SK-N-SH treated with all-trans-retinoic acid at 6 μM for 48 hours (cell line): ENCODE results near the gene TROAP.
"Not testable (repeated sequence)": the region's sequence is repeated elsewhere in the genome, so short reads cannot be mapped to it uniquely, and the experiment has no call there.

ENCODE experiments used
- ARNTL ChIP-seq: fragments of 450-650 bp; formaldehyde crosslinking; IDR thresholded peaks from 2 replicates; pipeline ENCODE4 v1.5.0; 2020; ENCODE audit warnings: low read depth, mild to moderate bottlenecking, moderate library complexity, borderline replicate concordance
- BACH2 ChIP-seq: fragments of 250-450 bp; sonication (Bioruptor Pico); IDR thresholded peaks from 2 replicates; pipeline ENCODE4 v1.9.0; 2021; ENCODE audit warnings: mild to moderate bottlenecking, borderline replicate concordance
- CREB5 ChIP-seq: fragments of 250-450 bp; sonication (Bioruptor Pico); IDR thresholded peaks from 2 replicates; pipeline ENCODE4 v1.5.1; 2020; ENCODE audit warnings: low read depth, mild to moderate bottlenecking, moderate library complexity
- ESRRG ChIP-seq: fragments of 250-450 bp; sonication (Bioruptor Pico); IDR thresholded peaks from 2 replicates; pipeline ENCODE4 v1.6.1; 2021; ENCODE audit warnings: mild to moderate bottlenecking
- OSR1 ChIP-seq: fragments of 250-450 bp; sonication (Bioruptor Pico); IDR thresholded peaks from 2 replicates; pipeline ENCODE4 v1.8.0; 2022; ENCODE audit warnings: moderate library complexity, mild to moderate bottlenecking, inconsistent platforms
- PATZ1 ChIP-seq: fragments of 250-450 bp; sonication (Bioruptor Pico); IDR thresholded peaks from 2 replicates; pipeline ENCODE4 v1.8.0; 2020; ENCODE audit warnings: mild to moderate bottlenecking, moderate library complexity, borderline replicate concordance
- PPARA ChIP-seq: fragments of 250-450 bp; sonication (Bioruptor Pico); IDR thresholded peaks from 2 replicates; pipeline ENCODE4 v1.5.0; 2020; ENCODE audit warnings: mild to moderate bottlenecking, borderline replicate concordance
- TOX ChIP-seq: fragments of 250-450 bp; sonication (Bioruptor Pico); IDR thresholded peaks from 2 replicates; pipeline ENCODE4 v1.8.0; 2021; ENCODE audit warnings: mild to moderate bottlenecking, moderate library complexity, borderline replicate concordance
- TSHZ2 ChIP-seq: fragments of 250-450 bp; sonication (Bioruptor Pico); IDR thresholded peaks from 2 replicates; pipeline ENCODE4 v1.5.0; 2020; ENCODE audit warnings: mild to moderate bottlenecking, moderate library complexity
- ZC3H10 ChIP-seq: fragments of 250-450 bp; sonication (Bioruptor Pico); IDR thresholded peaks from 2 replicates; pipeline ENCODE4 v1.5.1; 2021; ENCODE audit warnings: mild to moderate bottlenecking, moderate library complexity
- ZFP3 ChIP-seq: fragments of 250-450 bp; sonication (Bioruptor Pico); IDR thresholded peaks from 2 replicates; pipeline ENCODE4 v1.5.0; 2020; ENCODE audit warnings: mild to moderate bottlenecking, moderate library complexity
- ZFP30 ChIP-seq: fragments of 450-650 bp; formaldehyde crosslinking; IDR thresholded peaks from 2 replicates; pipeline ENCODE4 v1.5.0; 2022; ENCODE audit warnings: mild to moderate bottlenecking, moderate library complexity
- ZNF70 ChIP-seq: fragments of 450-650 bp; formaldehyde crosslinking; IDR thresholded peaks from 2 replicates; pipeline ENCODE4 v1.5.0; 2020; ENCODE audit warnings: mild to moderate bottlenecking, moderate library complexity

- TF ChIP-seq ZC3H10; BACH2 (CRISPR knock-in tag); ZFP3 (CRISPR knock-in tag); PPARA (CRISPR knock-in tag); ARNTL (CRISPR knock-in tag); PATZ1 (CRISPR knock-in tag); ESRRG (CRISPR knock-in tag); CREB5; ZFP30; ZNF70 (CRISPR knock-in tag); TSHZ2 (CRISPR knock-in tag); OSR1; TOX (CRISPR knock-in tag): not testable (repeated sequence)
Observed at GRCh38 chr12:49310451-49311000, 12.5 kb upstream of the TROAP start.
